HepG2 (cell line): ENCODE results near the gene ACSF3. TPM values are rescaled to one million over a fixed set of nuclear protein-coding genes. Genes with fewer than 3 reads are reported as not detected.

Experiments used
- EP300 ChIP-seq, 3 experiments: sonication (generic) in 1 of 3; formaldehyde crosslinking in 1 of 3; IDR thresholded peaks; 2 replicates each; pipeline versions ENCODE4 v1.5.1 to v1.6.1; 2011 to 2020; ENCODE audit warnings: low read depth in 2 of 3, low read length in 2 of 3, borderline replicate concordance in 1 of 3, improper control_type of control experiment in 1 of 3, mild to moderate bottlenecking in 1 of 3, missing genetic modification reagents in 1 of 3, moderate library complexity in 1 of 3
- IKZF1 ChIP-seq: fragments of 450-650 bp; IDR thresholded peaks from 2 replicates; pipeline ENCODE4 v1.7.1; 2016
- KDM2A ChIP-seq: sonication (generic); formaldehyde crosslinking; IDR thresholded peaks from 2 replicates; pipeline ENCODE4 v1.4.0; 2020; ENCODE audit warnings: low read depth, missing genetic modification reagents, borderline replicate concordance
- KDM4B ChIP-seq: sonication (generic); formaldehyde crosslinking; IDR thresholded peaks from 2 replicates; pipeline ENCODE4 v1.4.0; 2020; ENCODE audit warnings: missing genetic modification reagents
- KLF12 ChIP-seq: sonication (generic); formaldehyde crosslinking; IDR thresholded peaks from 2 replicates; pipeline ENCODE4 v1.4.0; 2020; ENCODE audit warnings: missing genetic modification reagents, borderline replicate concordance
- KLF16 ChIP-seq, 2 experiments: sonication (generic) in 1 of 2; formaldehyde crosslinking in 1 of 2; IDR thresholded peaks; 2 replicates each; pipeline versions ENCODE4 v1.6.1 to v1.8.0; 2016 to 2023; ENCODE audit warnings: missing genetic modification reagents in 2 of 2, missing compliant biosample characterization in 1 of 2
- MIER3 ChIP-seq: IDR thresholded peaks from 2 replicates; pipeline ENCODE4 v1.6.1; 2016; ENCODE audit warnings: missing compliant biosample characterization, borderline replicate concordance
- NONO ChIP-seq, 2 experiments: fragments of 450-650 bp in 1 of 2; sonication (generic) in 1 of 2; formaldehyde crosslinking in 1 of 2; IDR thresholded peaks in 1 of 2; conservative IDR thresholded peaks in 1 of 2; 2 replicates each; pipeline versions ENCODE4 v1.6.1 to v1.8.0; 2017 to 2022; ENCODE audit warnings: mild to moderate bottlenecking in 1 of 2, missing genetic modification reagents in 1 of 2, moderate library complexity in 1 of 2
- NR1H2 ChIP-seq: sonication (generic); formaldehyde crosslinking; IDR thresholded peaks from 2 replicates; pipeline ENCODE4 v1.8.1; 2022; ENCODE audit warnings: low read depth, missing genetic modification reagents, borderline replicate concordance
- ZFP62 ChIP-seq: sonication (generic); formaldehyde crosslinking; IDR thresholded peaks from 2 replicates; pipeline ENCODE4 v1.4.0; 2020; ENCODE audit warnings: missing genetic modification reagents
- ZNF432 ChIP-seq: sonication (generic); formaldehyde crosslinking; IDR thresholded peaks from 2 replicates; pipeline ENCODE4 v1.5.0; 2020; ENCODE audit warnings: missing genetic modification reagents, mild to moderate bottlenecking, borderline replicate concordance
- polyA plus RNA-seq, 8 experiments: library from polyadenylated mRNA; depleted of rRNA in 3 of 8; stranded (reverse) in 7 of 8; unstranded in 1 of 8; fragments of >200 nt; fragmentation: Illumina TruSeq in 4 of 8; extraction: Trizol in 4 of 8; gene quantifications; 2 replicates each; pipeline versions ENCODE4 v1.2.1 to v1.2.3, GENCODE V29; 2011 to 2016; ENCODE audit warnings: low read depth in 4 of 8, missing spikeins in 1 of 8, mixed read lengths in 1 of 8; ENCODE audit not compliant: insufficient read depth in 1 of 8
- total RNA-seq, 5 experiments: library from RNA; depleted of rRNA; stranded (reverse); fragments of >200 nt; fragmentation: Illumina TruSeq; extraction: Trizol; gene quantifications; 2 replicates each; pipeline ENCODE4 v1.2.3, GENCODE V29; 2016; ENCODE audit warnings: low read depth in 1 of 5
- TF ChIP-seq, protein P1 (sequence below): IDR thresholded peaks from 2 replicates; pipeline ENCODE4 v1.6.1; 2012; ENCODE audit warnings: low read length, improper control_type of control experiment
- TF ChIP-seq, protein P2 (sequence below): sonication (generic); formaldehyde crosslinking; IDR thresholded peaks from 2 replicates; pipeline ENCODE4 v1.5.0; 2020; ENCODE audit warnings: mild to moderate bottlenecking, missing genetic modification reagents
- TF ChIP-seq, protein P3 (sequence below): sonication (generic); formaldehyde crosslinking; IDR thresholded peaks from 2 replicates; pipeline ENCODE4 v1.4.0; 2020; ENCODE audit warnings: mild to moderate bottlenecking, missing genetic modification reagents
- TF ChIP-seq, protein P4 (sequence below): sonication (generic); formaldehyde crosslinking; conservative IDR thresholded peaks from 2 replicates; pipeline ENCODE4 v1.8.0; 2022; ENCODE audit warnings: missing genetic modification reagents
- TF ChIP-seq, protein P5 (sequence below): sonication (generic); formaldehyde crosslinking; IDR thresholded peaks from 2 replicates; pipeline ENCODE4 v1.4.0; 2020; ENCODE audit warnings: mild to moderate bottlenecking, missing genetic modification reagents

Gene ACSF3
- total and polyA plus RNA-seq, 2 of the 13 experiments (the other 11 are each of a cell fraction or from before 2014, with no cell fraction given), result 14.9 to 30.6 TPM

DNA sequence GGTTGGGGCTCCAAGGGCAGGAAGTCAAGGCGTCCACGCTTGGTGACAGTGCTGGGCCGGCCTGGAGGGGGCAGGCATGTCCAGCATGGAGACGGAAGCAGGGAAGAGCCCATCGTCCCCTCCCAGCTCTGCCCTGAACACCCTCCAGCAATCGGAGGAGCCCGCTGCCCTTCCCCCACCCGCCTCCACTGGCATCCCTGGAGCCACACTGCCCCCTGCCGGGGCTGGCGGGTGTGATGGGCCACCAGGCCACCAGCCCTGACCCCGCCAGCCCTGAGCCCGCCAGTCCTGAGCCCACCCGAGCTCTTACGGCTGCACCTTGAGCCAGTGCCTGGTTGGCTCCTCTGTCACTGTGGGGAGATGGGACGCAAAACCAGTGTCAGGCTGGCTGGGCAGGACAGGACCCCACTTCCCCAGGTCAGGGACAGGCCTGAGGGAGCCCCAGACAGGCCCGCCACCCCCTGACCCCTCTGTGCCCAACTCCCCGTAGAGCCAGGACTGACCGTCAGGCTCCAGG is 73.8 kb downstream of the ACSF3 start (continued):
- TF ChIP-seq, protein P1, sequence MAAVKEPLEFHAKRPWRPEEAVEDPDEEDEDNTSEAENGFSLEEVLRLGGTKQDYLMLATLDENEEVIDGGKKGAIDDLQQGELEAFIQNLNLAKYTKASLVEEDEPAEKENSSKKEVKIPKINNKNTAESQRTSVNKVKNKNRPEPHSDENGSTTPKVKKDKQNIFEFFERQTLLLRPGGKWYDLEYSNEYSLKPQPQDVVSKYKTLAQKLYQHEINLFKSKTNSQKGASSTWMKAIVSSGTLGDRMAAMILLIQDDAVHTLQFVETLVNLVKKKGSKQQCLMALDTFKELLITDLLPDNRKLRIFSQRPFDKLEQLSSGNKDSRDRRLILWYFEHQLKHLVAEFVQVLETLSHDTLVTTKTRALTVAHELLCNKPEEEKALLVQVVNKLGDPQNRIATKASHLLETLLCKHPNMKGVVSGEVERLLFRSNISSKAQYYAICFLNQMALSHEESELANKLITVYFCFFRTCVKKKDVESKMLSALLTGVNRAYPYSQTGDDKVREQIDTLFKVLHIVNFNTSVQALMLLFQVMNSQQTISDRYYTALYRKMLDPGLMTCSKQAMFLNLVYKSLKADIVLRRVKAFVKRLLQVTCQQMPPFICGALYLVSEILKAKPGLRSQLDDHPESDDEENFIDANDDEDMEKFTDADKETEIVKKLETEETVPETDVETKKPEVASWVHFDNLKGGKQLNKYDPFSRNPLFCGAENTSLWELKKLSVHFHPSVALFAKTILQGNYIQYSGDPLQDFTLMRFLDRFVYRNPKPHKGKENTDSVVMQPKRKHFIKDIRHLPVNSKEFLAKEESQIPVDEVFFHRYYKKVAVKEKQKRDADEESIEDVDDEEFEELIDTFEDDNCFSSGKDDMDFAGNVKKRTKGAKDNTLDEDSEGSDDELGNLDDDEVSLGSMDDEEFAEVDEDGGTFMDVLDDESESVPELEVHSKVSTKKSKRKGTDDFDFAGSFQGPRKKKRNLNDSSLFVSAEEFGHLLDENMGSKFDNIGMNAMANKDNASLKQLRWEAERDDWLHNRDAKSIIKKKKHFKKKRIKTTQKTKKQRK, result no peak
- TF ChIP-seq, protein P2, sequence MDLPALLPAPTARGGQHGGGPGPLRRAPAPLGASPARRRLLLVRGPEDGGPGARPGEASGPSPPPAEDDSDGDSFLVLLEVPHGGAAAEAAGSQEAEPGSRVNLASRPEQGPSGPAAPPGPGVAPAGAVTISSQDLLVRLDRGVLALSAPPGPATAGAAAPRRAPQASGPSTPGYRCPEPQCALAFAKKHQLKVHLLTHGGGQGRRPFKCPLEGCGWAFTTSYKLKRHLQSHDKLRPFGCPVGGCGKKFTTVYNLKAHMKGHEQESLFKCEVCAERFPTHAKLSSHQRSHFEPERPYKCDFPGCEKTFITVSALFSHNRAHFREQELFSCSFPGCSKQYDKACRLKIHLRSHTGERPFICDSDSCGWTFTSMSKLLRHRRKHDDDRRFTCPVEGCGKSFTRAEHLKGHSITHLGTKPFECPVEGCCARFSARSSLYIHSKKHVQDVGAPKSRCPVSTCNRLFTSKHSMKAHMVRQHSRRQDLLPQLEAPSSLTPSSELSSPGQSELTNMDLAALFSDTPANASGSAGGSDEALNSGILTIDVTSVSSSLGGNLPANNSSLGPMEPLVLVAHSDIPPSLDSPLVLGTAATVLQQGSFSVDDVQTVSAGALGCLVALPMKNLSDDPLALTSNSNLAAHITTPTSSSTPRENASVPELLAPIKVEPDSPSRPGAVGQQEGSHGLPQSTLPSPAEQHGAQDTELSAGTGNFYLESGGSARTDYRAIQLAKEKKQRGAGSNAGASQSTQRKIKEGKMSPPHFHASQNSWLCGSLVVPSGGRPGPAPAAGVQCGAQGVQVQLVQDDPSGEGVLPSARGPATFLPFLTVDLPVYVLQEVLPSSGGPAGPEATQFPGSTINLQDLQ (CRISPR knock-in tag), result no peak
- TF ChIP-seq NONO (IDR thresholded peaks at IDR 0.05), result no peak
- peak; percentile 96 for TF ChIP-seq NONO (CRISPR knock-in tag; conservative IDR thresholded peaks at IDR 0.05)
- TF ChIP-seq, protein P3, sequence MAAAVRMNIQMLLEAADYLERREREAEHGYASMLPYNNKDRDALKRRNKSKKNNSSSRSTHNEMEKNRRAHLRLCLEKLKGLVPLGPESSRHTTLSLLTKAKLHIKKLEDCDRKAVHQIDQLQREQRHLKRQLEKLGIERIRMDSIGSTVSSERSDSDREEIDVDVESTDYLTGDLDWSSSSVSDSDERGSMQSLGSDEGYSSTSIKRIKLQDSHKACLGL (CRISPR knock-in tag), result peak; percentile 77
- TF ChIP-seq NR1H2 (CRISPR knock-in tag), result no peak
- TF ChIP-seq KDM2A, result peak; percentile 93
- TF ChIP-seq, protein P4, sequence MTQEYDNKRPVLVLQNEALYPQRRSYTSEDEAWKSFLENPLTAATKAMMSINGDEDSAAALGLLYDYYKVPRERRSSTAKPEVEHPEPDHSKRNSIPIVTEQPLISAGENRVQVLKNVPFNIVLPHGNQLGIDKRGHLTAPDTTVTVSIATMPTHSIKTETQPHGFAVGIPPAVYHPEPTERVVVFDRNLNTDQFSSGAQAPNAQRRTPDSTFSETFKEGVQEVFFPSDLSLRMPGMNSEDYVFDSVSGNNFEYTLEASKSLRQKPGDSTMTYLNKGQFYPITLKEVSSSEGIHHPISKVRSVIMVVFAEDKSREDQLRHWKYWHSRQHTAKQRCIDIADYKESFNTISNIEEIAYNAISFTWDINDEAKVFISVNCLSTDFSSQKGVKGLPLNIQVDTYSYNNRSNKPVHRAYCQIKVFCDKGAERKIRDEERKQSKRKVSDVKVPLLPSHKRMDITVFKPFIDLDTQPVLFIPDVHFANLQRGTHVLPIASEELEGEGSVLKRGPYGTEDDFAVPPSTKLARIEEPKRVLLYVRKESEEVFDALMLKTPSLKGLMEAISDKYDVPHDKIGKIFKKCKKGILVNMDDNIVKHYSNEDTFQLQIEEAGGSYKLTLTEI (CRISPR knock-in tag), result no peak
- TF ChIP-seq ZFP62 (CRISPR knock-in tag), result no peak
- TF ChIP-seq IKZF1, result no peak
- peak; percentile 78 for TF ChIP-seq KDM4B
- TF ChIP-seq, protein P5, sequence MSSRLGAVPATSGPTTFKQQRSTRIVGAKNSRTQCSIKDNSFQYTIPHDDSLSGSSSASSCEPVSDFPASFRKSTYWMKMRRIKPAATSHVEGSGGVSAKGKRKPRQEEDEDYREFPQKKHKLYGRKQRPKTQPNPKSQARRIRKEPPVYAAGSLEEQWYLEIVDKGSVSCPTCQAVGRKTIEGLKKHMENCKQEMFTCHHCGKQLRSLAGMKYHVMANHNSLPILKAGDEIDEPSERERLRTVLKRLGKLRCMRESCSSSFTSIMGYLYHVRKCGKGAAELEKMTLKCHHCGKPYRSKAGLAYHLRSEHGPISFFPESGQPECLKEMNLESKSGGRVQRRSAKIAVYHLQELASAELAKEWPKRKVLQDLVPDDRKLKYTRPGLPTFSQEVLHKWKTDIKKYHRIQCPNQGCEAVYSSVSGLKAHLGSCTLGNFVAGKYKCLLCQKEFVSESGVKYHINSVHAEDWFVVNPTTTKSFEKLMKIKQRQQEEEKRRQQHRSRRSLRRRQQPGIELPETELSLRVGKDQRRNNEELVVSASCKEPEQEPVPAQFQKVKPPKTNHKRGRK (CRISPR knock-in tag), result peak; percentile 86; the same call in 1 of the 2 replicates
- peak; percentile 79; the same call in 1 of the 2 replicates for TF ChIP-seq MIER3
- TF ChIP-seq KLF12 (CRISPR knock-in tag), result peak; percentile 81; the same call in 1 of the 2 replicates
- peak; percentile 16 to 44; a peak in 1 of 4 replicates for TF ChIP-seq EP300 (IDR thresholded peaks at IDR 0.05; ENCODE audit: low read depth in 2 of 2, low read length in 2 of 2)
- TF ChIP-seq EP300 (CRISPR knock-in tag; IDR thresholded peaks at IDR 0.05; ENCODE audit: borderline replicate concordance), result no peak
- peak in 1 of 2 experiments; percentile 93; a peak in 2 of 4 replicates for TF ChIP-seq KLF16 (CRISPR knock-in tag; IDR thresholded peaks at IDR 0.05)
- TF ChIP-seq ZNF432 (CRISPR knock-in tag), result no peak
